Frontal cortex (tissue), 4 donors: ENCODE results near the gene GNAZ. TPM values are rescaled to one million over a fixed set of nuclear protein-coding genes. Genes with fewer than 3 reads are reported as not detected.

Source experiments
- DNase-seq, 2 donors: peaks; one replicate each; pipeline ENCODE4 v3.0.0; 2012; ENCODE audit warnings: low spot score in 2 of 2
- FAIRE-seq: peaks from 2 replicates; lab custom pipeline; 2012; peaks lifted over from hg19 to GRCh38; lab: Jason Lieb, UNC
- total RNA-seq: library from RNA; depleted of rRNA; stranded (reverse); fragments of >200 nt; gene quantifications from one replicate; pipeline ENCODE4 v1.2.3, GENCODE V29; 2014
- donor health status: control.
- donor health status: control.
- donor health status: control.

Gene GNAZ
- total RNA-seq, 1 donor from 2014 or later: 183 TPM

DNA sequence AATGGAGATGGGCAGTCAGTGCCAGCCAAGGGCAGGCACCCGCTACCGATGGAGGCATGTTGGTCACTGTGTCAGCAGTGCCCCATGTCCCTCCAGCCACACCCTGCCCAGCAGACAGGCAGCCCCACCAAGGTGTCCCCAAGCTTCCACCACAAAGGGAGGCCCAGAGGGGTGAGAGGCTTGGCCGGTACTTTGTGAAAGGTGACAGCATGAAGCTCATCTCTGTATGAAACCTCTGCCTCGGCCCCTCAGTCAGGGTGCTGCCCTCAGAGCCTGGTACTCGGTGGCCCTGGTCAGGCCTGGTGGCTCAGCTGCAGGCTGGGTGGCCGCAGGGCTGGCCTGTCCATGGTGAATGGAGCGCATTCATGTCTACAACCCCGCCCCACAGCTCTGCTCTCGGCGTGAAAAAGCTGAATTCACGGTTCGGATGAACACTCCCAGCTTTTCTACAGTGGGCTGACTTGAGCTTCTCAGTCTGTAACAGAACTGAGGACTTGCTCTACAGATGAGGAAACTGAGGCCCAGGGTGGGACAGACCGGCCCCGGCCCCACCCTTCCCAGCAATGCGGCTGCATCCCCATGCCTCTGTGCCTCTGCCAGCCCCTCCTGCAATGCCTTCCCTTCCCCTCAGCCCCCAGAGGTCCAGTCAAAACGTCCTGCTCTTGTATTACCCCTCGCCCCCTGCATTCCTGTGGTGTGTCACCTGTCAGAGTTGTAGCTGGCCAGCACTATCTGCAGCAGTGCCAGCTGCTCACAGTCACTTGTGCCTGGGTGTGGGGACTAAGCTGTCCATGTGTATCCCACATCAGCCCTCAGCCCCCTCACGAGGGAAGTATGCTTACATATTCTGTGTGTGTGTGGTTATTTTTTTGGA lies 43.8 kb downstream of the GNAZ start:
- peak in 1 of 2 donors; percentile 49 for DNase-seq
- FAIRE-seq: no peak

DNA sequence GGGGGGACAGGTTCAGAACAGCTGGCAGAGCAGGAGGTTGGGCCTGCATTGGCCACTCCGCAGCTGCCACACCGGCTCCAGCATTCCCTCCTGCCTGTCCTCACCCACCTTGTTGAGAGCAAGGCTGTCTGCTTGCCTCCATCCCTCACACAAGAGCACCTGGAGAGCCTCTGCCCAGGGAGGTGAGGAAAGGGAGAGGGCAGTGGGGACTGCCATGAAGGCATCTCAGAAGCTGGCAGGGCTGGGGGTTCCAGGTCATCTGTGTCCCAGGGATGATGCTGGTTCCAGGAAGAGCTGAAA lies 44.4 kb downstream of the GNAZ start:
- DNase-seq: no peak
- no peak for FAIRE-seq

DNA sequence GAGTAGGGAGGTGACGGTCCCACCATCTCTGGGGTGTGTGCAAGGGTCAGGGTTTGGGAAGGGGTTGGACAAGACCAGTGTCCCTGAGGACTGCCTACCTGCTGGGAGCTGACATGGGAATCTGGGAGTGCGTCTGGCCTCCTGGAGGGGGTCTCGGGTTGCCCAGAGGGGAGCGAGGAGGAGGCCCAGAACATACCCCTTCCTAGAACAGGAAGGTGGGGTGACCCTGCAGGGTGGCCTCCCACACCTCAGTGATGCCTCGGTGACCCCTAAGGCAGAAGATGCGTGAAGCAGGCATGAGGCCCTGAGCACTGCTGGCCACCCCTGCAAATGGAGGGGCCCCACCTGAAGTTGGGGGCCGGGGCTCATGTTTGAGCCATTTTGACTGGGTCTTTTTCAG lies 45.0 kb downstream of the GNAZ start:
- FAIRE-seq (no peak), DNase-seq (no peak)

DNA sequence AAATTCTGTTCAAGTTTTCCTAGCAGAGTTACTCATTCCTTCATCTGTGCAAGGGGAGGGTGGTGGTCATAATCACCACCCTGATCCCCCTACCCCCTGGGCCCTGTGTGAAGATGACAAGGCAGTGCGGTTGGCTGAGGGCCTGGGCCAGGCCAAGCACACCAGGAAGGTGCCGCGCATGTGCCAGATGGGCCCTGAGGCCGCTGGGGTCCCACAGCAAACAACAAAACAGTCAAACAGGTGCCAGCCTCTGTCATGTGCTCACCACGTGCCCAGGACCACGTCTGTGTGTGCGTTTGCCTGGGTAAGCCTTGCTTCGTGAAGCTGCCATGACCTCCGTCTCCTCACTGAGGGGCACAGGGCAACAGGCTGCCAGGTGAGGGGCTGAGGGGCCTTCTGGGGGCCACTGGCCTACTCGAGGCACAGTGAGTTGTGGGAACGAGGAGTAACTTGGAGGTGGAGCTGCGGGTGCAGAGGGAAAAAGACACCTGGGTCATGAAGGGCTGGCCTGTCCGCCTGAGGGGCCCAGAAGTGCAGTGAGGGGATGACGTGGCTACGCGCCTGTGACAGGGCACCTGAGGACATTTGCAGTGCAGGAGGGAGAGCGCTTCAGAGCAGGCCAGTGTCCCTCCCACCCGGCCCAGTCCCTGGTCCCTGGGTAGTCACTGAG lies 45.6 kb downstream of the GNAZ start:
- DNase-seq (no peak), FAIRE-seq (no peak)

DNA sequence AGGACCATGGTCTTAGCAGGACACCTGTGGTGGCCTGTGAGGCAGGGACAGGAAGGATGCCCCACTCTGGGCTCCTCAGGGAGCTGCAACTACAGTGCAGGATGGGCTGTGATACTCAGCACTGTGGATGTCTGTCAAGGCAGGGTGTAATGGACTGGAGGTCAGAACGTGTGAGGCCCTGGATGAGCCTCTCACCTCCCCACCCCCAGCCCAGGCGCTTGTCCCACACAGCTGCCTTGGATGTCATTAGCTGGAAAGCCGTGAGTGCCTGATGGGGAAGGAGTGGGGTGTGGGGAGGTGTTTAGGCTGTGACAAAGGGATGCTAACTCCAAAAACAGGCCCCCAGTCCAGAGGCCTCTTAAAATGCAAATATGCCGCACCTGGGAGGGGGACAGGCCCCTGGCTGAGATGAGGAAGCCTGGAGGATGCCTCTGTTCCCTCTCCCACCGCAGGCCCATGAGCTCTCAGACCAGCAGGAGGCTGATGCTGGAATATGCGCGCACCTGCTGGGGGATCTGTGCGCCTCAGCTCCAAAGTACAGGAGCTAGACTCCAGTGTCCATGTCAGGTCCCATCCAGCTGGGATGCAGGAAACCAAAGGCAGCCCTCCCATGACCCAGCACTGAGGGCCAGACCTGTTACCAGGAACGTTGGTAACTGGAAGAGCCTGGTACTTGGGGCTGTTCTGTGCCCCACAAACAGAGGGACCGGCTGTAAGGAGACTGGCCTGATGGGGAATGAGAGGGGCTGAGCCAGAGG lies 46.4 kb downstream of the GNAZ start:
- FAIRE-seq (no peak), DNase-seq (no peak)

DNA sequence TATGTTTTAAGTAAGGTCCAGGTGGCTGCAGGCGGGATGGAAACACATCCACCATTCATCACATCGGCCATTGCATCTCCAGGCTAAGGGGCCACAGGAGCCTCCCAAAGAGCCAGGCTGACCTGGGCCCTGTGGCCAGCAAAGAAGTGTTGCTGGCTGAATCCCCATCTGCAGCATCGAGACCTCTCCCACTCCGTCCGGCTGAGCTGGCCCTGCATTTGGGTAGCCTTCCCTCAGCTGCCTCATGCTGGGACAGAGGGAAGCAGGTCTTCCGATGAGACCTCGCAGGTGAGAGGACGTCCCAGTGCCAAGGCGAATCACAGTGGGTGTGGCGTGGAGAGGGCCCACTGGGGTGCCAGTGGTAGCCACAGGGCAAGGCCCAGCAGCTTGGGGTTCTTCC lies 47.0 kb downstream of the GNAZ start:
- FAIRE-seq: no peak

DNA sequence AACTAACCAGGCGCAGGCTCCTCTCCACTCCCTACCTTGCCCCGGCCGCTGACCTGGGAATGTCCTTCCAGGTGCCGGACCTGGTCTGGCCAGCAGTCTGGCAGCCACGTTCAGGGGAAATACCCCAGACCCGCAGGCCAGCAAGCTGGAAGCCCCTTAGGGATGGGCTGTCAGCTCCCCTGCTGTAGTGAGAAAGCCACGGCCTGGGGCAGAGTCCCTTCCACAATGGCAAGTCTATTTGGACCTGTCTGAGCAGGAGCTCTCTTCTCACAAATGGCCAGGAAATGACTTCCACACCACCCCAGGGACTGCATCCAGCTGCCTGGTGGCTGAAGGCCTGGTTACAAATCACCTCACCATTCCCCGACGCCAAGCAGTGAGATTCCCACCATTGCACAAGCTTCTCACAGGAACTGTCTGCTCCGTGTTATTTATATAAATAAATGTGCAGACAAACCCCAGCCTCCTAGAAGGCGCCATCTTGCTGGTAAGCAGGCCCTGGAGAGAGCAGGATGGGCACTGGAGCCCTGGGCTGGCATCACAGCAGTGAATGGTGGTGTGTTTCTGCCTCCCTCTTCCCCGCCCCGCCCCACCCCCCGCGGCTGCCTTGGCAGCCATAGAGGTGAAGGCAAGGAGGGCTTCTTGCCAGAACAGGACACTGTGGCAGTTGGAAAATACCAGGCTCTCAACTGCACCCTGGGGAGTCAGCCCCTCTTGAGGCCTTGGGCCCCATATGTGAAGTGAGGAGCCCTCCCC lies 47.8 kb downstream of the GNAZ start:
- no peak for DNase-seq

More for the DNA sequence above, 47.0 kb downstream of the GNAZ start:
- no peak for DNase-seq

DNA sequence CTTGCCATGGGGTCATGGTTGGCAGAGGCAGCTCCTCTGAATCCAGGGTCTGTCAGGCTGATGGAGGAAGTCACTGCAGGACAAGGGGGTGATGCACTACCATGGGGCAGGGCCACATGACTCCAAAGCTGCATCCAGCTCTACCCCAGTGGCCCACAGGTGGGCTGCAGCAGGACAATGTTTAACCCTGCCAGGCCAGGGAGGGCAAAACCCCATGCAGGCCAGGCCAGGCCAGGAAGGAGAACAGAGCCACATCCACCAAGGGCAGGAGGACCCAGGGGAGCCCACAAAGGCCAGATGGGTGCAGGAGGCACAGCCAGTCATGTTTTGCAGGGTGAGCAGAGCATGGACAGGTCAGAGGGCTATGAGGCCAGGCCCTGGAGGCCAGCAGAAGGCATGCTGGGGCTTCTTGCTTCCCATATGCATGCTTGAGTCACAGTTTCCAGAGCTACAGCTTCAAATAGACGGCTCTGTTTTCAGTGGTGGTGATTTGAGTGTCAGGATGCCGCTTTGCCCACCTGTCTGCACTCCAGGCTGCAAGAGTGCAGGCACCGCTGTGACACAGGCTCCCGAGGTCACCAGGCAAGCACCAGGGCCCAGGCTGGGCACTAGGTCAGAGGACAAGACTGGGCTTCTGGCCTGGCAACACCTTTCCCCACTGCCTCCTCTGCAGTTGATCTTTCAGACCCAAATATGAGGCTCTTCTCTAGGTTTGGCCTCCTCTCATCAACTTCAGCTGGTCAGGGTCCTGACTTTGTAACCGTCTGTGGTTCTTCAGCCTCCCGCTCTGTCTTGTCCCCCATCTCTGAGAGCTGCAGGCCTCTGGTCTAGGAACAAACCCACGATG lies 48.6 kb downstream of the GNAZ start:
- DNase-seq: no peak
- FAIRE-seq: no peak

More for the DNA sequence above, 47.8 kb downstream of the GNAZ start:
- no peak for FAIRE-seq

DNA sequence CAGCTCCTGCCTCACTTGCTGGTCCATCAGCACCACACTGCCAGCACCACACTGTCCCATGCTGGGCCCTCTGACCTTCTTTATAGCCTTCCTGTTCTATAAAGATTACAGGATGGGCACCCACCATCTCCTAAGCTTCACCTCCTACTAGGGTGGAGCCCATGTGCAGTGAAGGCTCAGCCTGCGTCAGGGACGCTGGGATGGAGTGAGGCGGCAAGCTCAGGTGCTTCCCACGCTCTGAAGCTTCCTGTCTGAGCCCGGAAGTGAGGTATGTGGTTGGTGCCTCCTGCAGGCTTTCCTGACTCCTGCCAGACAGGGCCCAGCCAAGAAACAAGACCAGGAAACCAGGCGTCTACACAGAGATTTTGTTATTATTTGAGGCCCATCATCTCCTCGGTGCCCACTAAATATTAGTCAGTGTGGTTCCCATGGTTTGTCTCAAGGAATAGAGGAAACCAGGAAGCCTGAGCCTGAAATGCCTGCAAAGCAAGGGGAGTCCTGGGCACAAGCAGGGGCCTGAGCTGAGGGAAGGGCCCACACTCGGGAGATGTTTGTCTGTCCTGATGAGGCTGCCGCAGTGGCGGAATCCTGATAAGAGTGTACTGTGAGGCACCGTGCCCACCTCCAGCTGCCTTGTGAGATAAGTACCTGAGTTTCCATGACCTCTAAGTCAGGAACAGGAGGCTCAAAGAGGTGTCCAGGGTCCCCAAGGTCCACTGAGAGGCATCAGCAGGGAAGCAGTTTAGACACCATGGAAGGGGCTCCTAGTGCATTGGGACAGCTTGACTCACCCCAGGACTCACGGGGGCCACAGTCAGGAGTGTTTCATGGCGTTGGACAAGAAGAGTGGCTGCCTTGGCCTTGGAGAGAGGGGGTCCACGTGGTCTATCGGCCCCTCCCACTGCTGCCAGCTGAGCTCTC lies 49.4 kb downstream of the GNAZ start:
- FAIRE-seq (no peak), DNase-seq (no peak)

DNA sequence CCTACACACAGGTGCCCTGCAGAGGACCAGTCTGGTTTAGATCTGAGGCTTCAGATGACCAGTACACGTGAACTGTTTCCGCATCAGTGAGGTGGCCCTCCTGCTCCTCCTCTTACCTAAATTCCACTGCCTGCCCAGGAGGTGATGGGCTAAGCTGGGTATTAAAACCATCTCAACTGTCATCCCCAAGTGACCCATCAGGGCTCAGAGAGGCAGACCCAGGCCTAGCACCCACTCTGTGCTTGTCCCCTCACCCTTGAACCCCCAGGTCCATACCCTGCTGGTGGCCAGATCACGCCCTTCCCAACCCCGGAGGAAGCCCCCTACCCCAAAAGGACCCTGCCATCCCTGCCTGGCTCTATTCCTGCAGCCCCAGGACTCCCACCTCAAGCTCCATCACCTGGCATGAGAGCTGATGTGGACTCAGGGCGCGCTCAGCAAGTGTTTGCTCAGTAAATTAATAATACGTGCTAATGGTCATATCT lies 50.1 kb downstream of the GNAZ start:
- no peak for FAIRE-seq
- DNase-seq: no peak

DNA sequence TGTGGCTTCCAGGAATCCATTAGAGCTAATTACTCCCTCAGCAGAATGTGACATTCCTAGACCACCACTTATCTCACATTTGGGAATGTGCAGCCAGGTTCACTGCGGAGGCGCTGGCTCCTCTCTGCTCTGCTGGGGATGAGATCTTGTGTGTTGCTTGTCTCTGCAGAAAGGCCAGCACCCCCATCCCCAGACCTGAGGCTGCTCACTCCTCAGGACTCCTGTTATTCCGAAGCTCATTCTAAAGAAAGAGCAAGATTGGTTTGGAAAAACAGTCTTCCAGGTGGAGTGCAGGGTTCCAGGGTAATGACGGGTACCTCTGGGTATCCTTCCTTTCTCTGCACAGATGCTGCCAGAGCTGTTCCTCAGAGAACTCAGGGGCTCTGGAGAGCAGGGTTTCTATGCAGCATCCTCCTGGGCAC lies 50.7 kb downstream of the GNAZ start:
- DNase-seq (no peak), FAIRE-seq (no peak)

DNA sequence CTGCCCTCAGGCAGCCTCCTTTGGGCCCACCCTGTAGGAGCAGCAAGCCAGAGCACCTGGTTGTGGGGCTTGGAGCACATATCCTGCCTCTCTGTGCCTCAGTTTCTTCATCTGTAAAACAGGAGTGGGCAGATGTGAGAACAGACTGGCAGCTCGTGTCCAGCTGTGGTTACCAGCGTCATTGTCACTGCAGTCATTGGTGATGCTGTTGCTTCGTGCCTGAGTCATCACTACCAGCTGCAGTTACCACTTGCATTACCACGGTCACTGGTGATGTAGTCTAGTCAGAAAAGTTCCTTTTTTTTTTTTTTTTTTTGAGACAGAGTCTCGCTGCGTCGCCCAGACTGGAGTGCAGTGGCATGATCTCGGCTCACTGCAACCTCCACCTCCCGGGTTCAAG lies 51.1 kb downstream of the GNAZ start:
- FAIRE-seq (no peak), DNase-seq (peak in 1 of 2 donors; percentile 66)

DNA sequence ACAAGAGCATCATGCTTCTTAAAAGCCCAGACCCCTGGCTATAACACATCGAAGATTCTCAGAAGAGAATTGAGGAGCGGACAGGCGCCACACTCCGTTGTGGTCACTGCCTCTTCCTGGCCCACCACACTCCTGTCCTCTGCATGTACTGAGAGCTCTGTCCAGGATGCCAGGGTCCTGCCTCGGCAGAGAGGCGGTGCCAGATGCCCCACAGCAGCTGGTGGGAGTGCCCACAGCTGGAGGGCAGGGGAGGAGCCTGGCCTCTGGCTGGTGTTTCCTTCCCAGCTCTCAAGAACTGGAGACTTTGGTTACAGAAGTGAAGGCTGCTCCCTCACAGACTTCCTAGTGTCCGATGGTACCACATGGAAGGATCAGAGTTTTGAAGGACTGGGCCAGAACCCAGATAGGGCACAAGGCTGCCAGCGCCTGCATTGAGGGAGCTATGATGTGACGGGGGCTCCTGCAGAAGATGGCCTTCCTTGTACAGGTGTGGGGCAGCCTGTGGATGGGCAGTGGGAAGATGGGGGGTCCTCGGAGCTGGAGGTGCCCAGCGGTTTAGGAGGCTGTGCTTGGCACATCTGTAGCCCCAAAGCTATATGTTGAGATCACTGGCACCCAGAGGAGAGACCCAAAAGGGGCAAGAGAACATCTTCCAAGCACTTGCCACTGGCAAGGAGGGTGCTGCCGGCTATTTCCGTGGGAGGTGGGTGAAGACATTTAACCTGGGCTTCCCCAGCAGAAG lies 52.1 kb downstream of the GNAZ start:
- FAIRE-seq (no peak), DNase-seq (no peak)

DNA sequence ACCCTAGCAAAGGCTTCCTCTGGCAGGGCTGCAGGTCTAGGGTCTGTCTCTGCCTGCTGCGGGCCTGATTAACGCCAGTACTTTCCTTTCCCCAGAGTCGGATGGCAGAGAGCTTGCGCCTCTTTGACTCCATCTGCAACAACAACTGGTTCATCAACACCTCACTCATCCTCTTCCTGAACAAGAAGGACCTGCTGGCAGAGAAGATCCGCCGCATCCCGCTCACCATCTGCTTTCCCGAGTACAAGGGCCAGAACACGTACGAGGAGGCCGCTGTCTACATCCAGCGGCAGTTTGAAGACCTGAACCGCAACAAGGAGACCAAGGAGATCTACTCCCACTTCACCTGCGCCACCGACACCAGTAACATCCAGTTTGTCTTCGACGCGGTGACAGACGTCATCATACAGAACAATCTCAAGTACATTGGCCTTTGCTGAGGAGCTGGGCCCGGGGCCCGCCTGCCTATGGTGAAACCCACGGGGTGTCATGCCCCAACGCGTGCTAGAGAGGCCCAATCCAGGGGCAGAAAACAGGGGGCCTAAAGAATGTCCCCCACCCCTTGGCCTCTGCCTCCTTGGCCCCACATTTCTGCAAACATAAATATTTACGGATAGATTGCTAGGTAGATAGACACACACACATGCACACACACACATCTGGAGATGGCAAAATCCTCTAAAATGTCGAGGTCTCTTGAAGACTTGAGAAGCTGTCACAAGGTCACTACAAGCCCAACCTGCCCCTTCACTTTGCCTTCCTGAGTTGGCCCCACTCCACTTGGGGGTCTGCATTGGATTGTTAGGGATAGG lies 52.9 kb downstream of the GNAZ start:
- no peak for FAIRE-seq

DNA sequence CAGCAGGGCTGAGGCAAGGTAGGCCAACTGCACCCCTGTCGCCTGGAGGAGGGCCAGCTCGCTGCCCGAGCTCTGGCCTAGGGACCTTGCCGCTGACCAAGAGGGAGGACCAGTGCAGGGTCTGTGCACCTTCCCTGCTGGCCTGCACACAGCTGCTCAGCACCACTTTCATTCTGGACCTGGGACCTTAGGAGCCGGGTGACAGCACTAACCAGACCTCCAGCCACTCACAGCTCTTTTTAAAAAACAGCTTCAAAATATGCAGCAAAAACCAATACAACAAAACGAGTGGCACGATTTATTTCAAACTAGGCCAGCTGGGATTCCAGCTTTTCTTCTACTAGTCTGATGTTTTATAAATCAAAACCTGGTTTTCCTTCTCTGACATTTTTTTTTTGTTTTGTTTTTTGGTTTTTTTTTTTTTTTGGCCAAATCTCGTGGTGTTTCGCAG lies 53.5 kb downstream of the GNAZ start:
- DNase-seq (no peak), FAIRE-seq (peak; percentile 72)

More for the DNA sequence above, 52.9 kb downstream of the GNAZ start:
- no peak for DNase-seq
